GM10248 (cell line): ENCODE results near the gene PCNX2.
"Not testable (repeated sequence)": the region's sequence is repeated elsewhere in the genome, so short reads cannot be mapped to it uniquely, and the experiment has no call there.

Source experiments
- CTCF ChIA-PET: fragments of 300-600 bp; sonication (Branson Sonifier 250); formaldehyde crosslinking; extraction: SDS; loops from one replicate; lab custom pipeline; 2021; ENCODE audit warnings: antibody characterized with exemption; lab: Yijun Ruan, JAX
- POLR2A ChIA-PET: fragments of 350-650 bp; sonication (Branson Sonifier 250); formaldehyde crosslinking; extraction: SDS; loops from one replicate; lab custom pipeline; 2020; ENCODE audit warnings: antibody characterized with exemption; lab: Yijun Ruan, JAX
- DNase-seq: peaks from one replicate; pipeline ENCODE4 v3.0.0; 2012; ENCODE audit errors: extremely low spot score
- CTCF ChIP-seq: IDR thresholded peaks from 2 replicates; pipeline ENCODE4 v1.5.1; 2012; ENCODE audit warnings: mild to moderate bottlenecking, low read depth; ENCODE audit errors: extremely low read depth, missing control alignments, control extremely low read depth

PCNX2 gene

GRCh38 chr1:233114860-233115259 lies 180.7 kb downstream of the PCNX2 start:
- POLR2A ChIA-PET = no interaction called here
- TF ChIP-seq CTCF = no peak
- CTCF ChIA-PET = no interaction called here
- no peak for DNase-seq

- no peak for TF ChIP-seq CTCF
- ChIA-PET CTCF (no interaction called here), POLR2A (no interaction called here)
- DNase-seq = no peak
These were observed 181.4 kb downstream of the PCNX2 start for GRCh38 chr1:233114159-233114558.

- CTCF ChIA-PET = no interaction called here
- no peak for TF ChIP-seq CTCF
- peak; percentile 15 for DNase-seq
- POLR2A ChIA-PET = interaction anchor here (0.6 kb wide), 1 partner anchor 32 kb away, joined by 3 read pairs; no protein-coding TSS in a partner anchor
These were observed 182.3 kb downstream of the PCNX2 start for GRCh38 chr1:233113009-233113879.

GRCh38 chr1:233112186-233113008 lies 183.1 kb downstream of the PCNX2 start:
- no peak for DNase-seq
- no peak for TF ChIP-seq CTCF
- POLR2A ChIA-PET = interaction anchor here (0.6 kb wide), 1 partner anchor 31 kb away, joined by 3 read pairs; no protein-coding TSS in a partner anchor
- CTCF ChIA-PET = no interaction called here

- ChIA-PET CTCF (no interaction called here), POLR2A (no interaction called here)
- no peak for TF ChIP-seq CTCF
- no peak for DNase-seq
These were observed 183.8 kb downstream of the PCNX2 start for GRCh38 chr1:233111731-233112130.

GRCh38 chr1:233109096-233109495 lies 186.4 kb downstream of the PCNX2 start:
- POLR2A ChIA-PET = no interaction called here
- TF ChIP-seq CTCF = no peak

GRCh38 chr1:233107716-233108130 lies 187.8 kb downstream of the PCNX2 start:
- POLR2A ChIA-PET, DNase-seq: not testable (repeated sequence)
- CTCF ChIA-PET = interaction anchor here (1.1 kb wide), 1 partner anchor 19 kb away, joined by 3 read pairs; no protein-coding TSS in a partner anchor

More at GRCh38 chr1:233109096-233109495, 186.4 kb downstream of the PCNX2 start:
- CTCF ChIA-PET = no interaction called here
- no peak for DNase-seq
